ENCODE results near the gene SMPD1.

Gene SMPD1

GRCh38 chr11:6417907-6418556 lies 27.8 kb downstream of the SMPD1 start:
- no peak for DNase-seq

GRCh38 chr11:6418557-6419008 lies 28.3 kb downstream of the SMPD1 start:
- no peak for DNase-seq

GRCh38 chr11:6419009-6419631 lies 28.8 kb downstream of the SMPD1 start, which contains the start of gene APBB1:
Gene APBB1 (minus strand): TSS chr11:6419094. CDS start chr11:6411347, 7,747 bp downstream.
- DNase-seq: peak; percentile 82

- DNase-seq: no peak
Observed at GRCh38 chr11:6420677-6421076, 30.4 kb downstream of the SMPD1 start.

- DNase-seq: no peak
Observed at GRCh38 chr11:6427516-6427915, 37.2 kb downstream of the SMPD1 start.

GRCh38 chr11:6431861-6432260 lies 41.6 kb downstream of the SMPD1 start:
- no peak for DNase-seq

GRCh38 chr11:6433998-6434660 lies 43.9 kb downstream of the SMPD1 start:
- no peak for DNase-seq

GRCh38 chr11:6437423-6437822 lies 47.1 kb downstream of the SMPD1 start:
- DNase-seq: no peak

- no peak for DNase-seq
Observed at GRCh38 chr11:6437993-6438392, 47.7 kb downstream of the SMPD1 start.

- DNase-seq: no peak
Observed at GRCh38 chr11:6438979-6439571, 48.8 kb downstream of the SMPD1 start.

- DNase-seq: no peak
Observed at GRCh38 chr11:6440906-6441358, 50.7 kb downstream of the SMPD1 start, which contains the start of gene HPX. Gene HPX (minus strand): TSS chr11:6440987. CDS start chr11:6440963, 24 bp downstream.

- DNase-seq: no peak
Observed at GRCh38 chr11:6442441-6442840, 52.2 kb downstream of the SMPD1 start.

- peak; percentile 61 for DNase-seq
Observed at GRCh38 chr11:6443269-6444003, 53.2 kb downstream of the SMPD1 start.
